Measurements from ENCODE around the gene AGFG2. TPM values are rescaled to one million over a fixed set of nuclear protein-coding genes. Genes with fewer than 3 reads are reported as not detected.

The AGFG2 gene
- polyA plus RNA-seq, 1 experiment = 5.7 TPM

DNA sequence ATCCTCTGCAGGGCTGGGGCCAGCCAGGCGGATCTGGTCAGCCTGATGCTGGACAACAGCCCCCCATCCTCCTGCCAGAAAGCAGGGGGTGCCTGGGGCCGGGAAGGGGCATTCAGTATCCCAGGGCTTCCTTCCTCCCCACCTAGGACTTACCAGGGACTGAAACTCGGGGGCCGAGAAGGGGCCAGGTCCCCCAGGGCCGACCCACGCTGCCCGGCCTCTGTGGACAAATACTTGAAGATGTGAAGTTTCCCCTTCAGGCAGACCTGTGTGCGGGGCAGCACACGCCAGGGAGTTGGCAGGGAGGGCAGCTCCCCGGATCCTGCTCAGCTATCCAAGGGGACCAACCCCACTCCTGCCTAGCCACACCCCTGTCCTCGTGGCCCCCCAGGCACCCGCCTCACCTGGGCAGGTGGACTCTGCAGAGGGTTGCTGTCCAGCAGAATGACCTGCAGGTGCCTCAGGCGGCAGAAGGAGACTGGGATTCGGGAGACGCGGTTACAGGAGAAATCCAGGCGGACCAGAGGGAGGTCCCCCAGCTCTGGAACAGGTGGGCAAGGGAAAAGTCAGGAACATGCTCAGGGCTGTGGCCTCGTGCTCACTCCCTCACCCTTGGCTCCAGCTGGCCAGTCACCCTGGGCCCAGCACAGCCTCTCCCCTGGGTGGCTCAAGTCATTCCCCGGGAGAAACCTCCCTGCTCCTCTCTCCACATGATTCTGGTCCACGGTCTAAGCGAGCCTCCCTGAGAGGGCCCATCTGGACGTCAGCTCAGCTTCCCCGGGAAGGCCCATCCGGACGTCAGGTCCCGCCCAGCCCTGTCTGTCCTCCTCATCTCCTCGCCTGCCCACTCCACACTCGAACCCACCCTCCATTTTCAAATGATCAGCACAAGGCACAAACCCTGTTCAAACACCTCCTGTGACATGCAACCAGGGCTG is 39.5 kb downstream of the AGFG2 start:
- TF ChIP-seq, protein P1, sequence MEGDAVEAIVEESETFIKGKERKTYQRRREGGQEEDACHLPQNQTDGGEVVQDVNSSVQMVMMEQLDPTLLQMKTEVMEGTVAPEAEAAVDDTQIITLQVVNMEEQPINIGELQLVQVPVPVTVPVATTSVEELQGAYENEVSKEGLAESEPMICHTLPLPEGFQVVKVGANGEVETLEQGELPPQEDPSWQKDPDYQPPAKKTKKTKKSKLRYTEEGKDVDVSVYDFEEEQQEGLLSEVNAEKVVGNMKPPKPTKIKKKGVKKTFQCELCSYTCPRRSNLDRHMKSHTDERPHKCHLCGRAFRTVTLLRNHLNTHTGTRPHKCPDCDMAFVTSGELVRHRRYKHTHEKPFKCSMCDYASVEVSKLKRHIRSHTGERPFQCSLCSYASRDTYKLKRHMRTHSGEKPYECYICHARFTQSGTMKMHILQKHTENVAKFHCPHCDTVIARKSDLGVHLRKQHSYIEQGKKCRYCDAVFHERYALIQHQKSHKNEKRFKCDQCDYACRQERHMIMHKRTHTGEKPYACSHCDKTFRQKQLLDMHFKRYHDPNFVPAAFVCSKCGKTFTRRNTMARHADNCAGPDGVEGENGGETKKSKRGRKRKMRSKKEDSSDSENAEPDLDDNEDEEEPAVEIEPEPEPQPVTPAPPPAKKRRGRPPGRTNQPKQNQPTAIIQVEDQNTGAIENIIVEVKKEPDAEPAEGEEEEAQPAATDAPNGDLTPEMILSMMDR (IDR thresholded peaks at IDR 0.05; ENCODE audit: low read depth, low read length) = no peak
- DNase-seq (ENCODE audit: low read depth, low spot score) = no peak
- no peaks in the 10 kb centered on the region for H3K27me3 ChIP-seq (ENCODE audit: control insufficient read depth, insufficient read depth, low read length)
- ChIA-PET CTCF (no interaction called here), POLR2A (interaction anchor here (0.6 to 1.1 kb wide), 2 partner anchors 93 to 95 kb away, joined by 3 read pairs; partner anchors contain the start of gene GNB2)
- H3K4me3 ChIP-seq (ENCODE audit: low read depth, low read length) = no peak overlapping the region
- no peaks in the 10 kb centered on the region; the same call in 1 of the 2 replicates for H3K9me3 ChIP-seq (ENCODE audit: control insufficient read depth, insufficient read depth, low read length)
- no peak overlapping the region for H3K27ac ChIP-seq (ENCODE audit: low read depth, low read length)

DNA sequence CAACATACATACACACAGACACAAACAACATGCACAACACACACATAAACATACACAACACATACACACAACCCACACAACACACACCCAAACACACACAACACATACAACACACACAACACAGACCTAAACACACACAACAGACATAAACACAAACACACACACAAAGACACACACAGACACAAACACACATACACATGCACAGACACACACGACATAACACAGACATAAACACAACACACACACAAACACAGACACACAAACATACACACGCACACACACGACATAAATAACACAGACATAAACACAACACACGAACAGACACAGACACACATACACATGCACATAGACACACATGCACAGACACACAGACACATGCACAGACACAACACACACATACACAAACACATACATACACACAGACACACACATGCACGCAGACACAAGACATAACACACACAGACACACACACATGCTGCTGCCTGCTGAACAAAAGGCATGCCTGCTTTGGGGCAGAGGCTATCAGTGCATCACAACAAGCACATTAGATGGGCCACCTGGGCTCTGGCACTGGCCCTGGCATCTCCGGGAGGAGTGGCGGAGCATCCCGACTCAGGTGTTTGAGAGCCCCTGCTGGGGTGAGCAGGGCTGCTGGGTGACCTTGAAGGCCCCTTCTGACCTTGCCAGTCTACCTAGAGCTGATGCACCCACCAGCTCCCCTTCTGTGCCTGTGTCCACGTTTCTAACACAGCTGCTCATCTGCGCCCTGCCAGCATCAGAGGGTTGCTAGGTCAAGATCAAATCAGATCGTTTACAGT is 41.7 kb downstream of the AGFG2 start:
- H3K9me3 ChIP-seq (ENCODE audit: control insufficient read depth, insufficient read depth, low read length) = no peaks in the 10 kb centered on the region; the same call in 1 of the 2 replicates
- ChIA-PET CTCF (interaction anchor here (1.2 kb wide), 1 partner anchor 20 kb away, joined by 3 read pairs; no protein-coding TSS in a partner anchor), POLR2A (no interaction called here)
- no peak overlapping the region for H3K4me3 ChIP-seq (ENCODE audit: low read depth, low read length)
- H3K27ac ChIP-seq (ENCODE audit: low read depth, low read length) = no peak overlapping the region
- TF ChIP-seq, protein P1 (IDR thresholded peaks at IDR 0.05; ENCODE audit: low read depth, low read length) = no peak
- H3K27me3 ChIP-seq (ENCODE audit: control insufficient read depth, insufficient read depth, low read length) = no peaks in the 10 kb centered on the region
- no peak for DNase-seq (ENCODE audit: low read depth, low spot score)

GRCh38 chr7:100582041-100582579 is 43.1 kb downstream of the AGFG2 start:
- POLR2A ChIA-PET = no interaction called here
- TF ChIP-seq, protein P1 (IDR thresholded peaks at IDR 0.05; ENCODE audit: low read depth, low read length) = no peak
- CTCF ChIA-PET = interaction anchor here (1.2 kb wide), 2 partner anchors 21 to 22 kb away, joined by 3 to 7 read pairs; no protein-coding TSS in a partner anchor
- Histone ChIP-seq H3K27ac (ENCODE audit: low read depth, low read length) (no peak overlapping the region), H3K4me3 (ENCODE audit: low read depth, low read length) (no peak overlapping the region), H3K27me3 (ENCODE audit: control insufficient read depth, insufficient read depth, low read length) (no peaks in the 10 kb centered on the region), H3K9me3 (ENCODE audit: control insufficient read depth, insufficient read depth, low read length) (no peaks in the 10 kb centered on the region; the same call in 1 of the 2 replicates)
- DNase-seq (ENCODE audit: low read depth, low spot score) = no peak

DNA sequence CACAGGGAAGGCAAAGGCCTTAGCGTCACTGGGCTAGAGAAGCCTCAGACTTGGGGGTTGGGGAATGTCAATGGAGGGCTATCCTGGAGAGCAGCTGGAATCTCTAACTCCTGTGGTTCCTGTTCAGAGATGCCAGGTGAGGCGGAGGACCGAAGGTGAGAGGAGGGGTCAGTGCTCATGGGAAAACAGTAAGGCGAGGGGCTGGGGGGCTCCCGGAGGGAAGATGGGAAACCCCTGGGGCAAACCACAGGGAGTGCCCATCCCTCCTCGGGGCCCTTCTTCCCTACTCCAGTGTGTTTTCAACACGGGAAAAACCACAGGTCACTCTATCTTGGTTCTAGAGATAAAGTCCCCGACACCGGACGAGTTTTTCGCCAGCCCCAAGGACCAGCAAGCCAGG is 43.6 kb downstream of the AGFG2 start:
- H3K27me3 ChIP-seq (ENCODE audit: control insufficient read depth, insufficient read depth, low read length) = no peaks in the 10 kb centered on the region
- H3K27ac ChIP-seq (ENCODE audit: low read depth, low read length) = peak overlapping the region; percentile 87
- H3K9me3 ChIP-seq (ENCODE audit: control insufficient read depth, insufficient read depth, low read length) = no peaks in the 10 kb centered on the region; the same call in 1 of the 2 replicates
- ChIA-PET CTCF (interaction anchor here (1.4 kb wide), 1 partner anchor 110 kb away, joined by 3 read pairs; no protein-coding TSS in a partner anchor), POLR2A (interaction anchor here (0.7 to 5.2 kb wide), 2 partner anchors 20 to 90 kb away, joined by 3 to 68 read pairs; partner anchors contain the start of gene PCOLCE)
- TF ChIP-seq, protein P1 (IDR thresholded peaks at IDR 0.05; ENCODE audit: low read depth, low read length) = no peak
- no peak for DNase-seq (ENCODE audit: low read depth, low spot score)
- 0 out of 2 replicates have a peak overlapping the region, but pooled peaks have one; percentile 99 for H3K4me3 ChIP-seq (ENCODE audit: low read depth, low read length)
